Adrenal gland (tissue), 12 donors: Measurements from ENCODE around the gene LRRC73. TPM values are rescaled to one million over a fixed set of nuclear protein-coding genes. Genes with fewer than 3 reads are reported as not detected.

Experiments
- DNase-seq, 7 donors: peaks; one replicate each; pipeline ENCODE4 v3.0.0-alpha.2; 2019 to 2020
- H3K27ac ChIP-seq, 5 donors: fragments of 200-600 bp; sonication (generic) in 4 of 5; 1 replicate in 3 of 5; 2 replicates in 2 of 5; pipeline versions ENCODE4 v1.5.1 to v1.8.0; 2016 to 2020; ENCODE audit warnings: mild to moderate bottlenecking in 1 of 5
- H3K27me3 ChIP-seq: fragments of 200-600 bp; 2 replicates; pipeline ENCODE4 v1.8.0; 2021
- H3K36me3 ChIP-seq, 2 donors: fragments of 200-600 bp; replicated peaks in 1 of 2; 1 replicate in 1 of 2; 2 replicates in 1 of 2; pipeline versions ENCODE4 v1.5.1 to v1.8.0; 2018 to 2022
- H3K4me1 ChIP-seq, 2 donors: fragments of 200-600 bp; replicated peaks in 1 of 2; 1 replicate in 1 of 2; 2 replicates in 1 of 2; pipeline versions ENCODE4 v1.5.1 to v1.8.0; 2018 to 2021
- H3K4me3 ChIP-seq, 4 donors: fragments of 200-600 bp; sonication (generic) in 3 of 4; one replicate each; pipeline ENCODE4 v1.5.1; 2016 to 2018
- H3K9me3 ChIP-seq, 3 donors: fragments of 200-600 bp; sonication (generic) in 1 of 3; replicated peaks in 1 of 3; 1 replicate in 2 of 3; 2 replicates in 1 of 3; pipeline versions ENCODE4 v1.5.1 to v1.8.0; 2016 to 2021
- CTCF ChIP-seq, 6 experiments: fragments of 450-650 bp in 4 of 6; fragments of 200-600 bp in 2 of 6; sonication (generic) in 1 of 6; IDR thresholded peaks; 1 replicate in 5 of 6; 2 replicates in 1 of 6; pipeline versions ENCODE4 v1.5.1 to v1.8.0; 2016 to 2021; ENCODE audit warnings: antibody characterized with exemption in 6 of 6, mild to moderate bottlenecking in 2 of 6, moderate library complexity in 1 of 6
- POLR2A ChIP-seq, 2 donors: fragments of 450-650 bp; IDR thresholded peaks; one replicate each; pipeline ENCODE4 v1.6.1; 2017; ENCODE audit warnings: antibody characterized with exemption in 2 of 2, mild to moderate bottlenecking in 2 of 2, moderate library complexity in 1 of 2
- WGBS, 4 donors: extraction: QIAGEN DNeasy Blood & Tissue Kit in 2 of 4; methylation state at CpG; one replicate each; pipeline versions ENCODE4 v1.1.5 to v1.1.7; 2013 to 2017; 5-methylcytosine and 5-hydroxymethylcytosine counted together
- intact Hi-C, 2 donors: fragments of 100-400 bp; cut with DNase I; formaldehyde crosslinking; loops; one replicate each; pipeline versions ENCODE4 v1.14.1 to v1.15.0; 2022 to 2023
- polyA plus RNA-seq, 3 donors: library from polyadenylated mRNA; stranded (reverse); fragments of 200-250 nt in 2 of 3; fragments of 350-450 nt in 1 of 3; fragmentation: Illumina TruSeq in 1 of 3; extraction: RNeasy Lipid Tissue Mini Kit (QIAGEN cat#74804) in 1 of 3; gene quantifications; one replicate each; pipeline ENCODE4 v1.2.3, GENCODE V29; 2013 to 2014
- total RNA-seq, 9 donors: library from RNA; depleted of rRNA in 4 of 9; stranded (reverse); fragments of >200 nt in 4 of 9; fragments of 120-200 nt in 1 of 9; fragmentation: NEBNext Ultra II Directional in 1 of 9; extraction: Animal tissue kit (Norgen Biotek cat#: 25700) in 1 of 9; gene quantifications; one replicate each; pipeline versions ENCODE4 v1.1.0 to v1.2.4, GENCODE V29; 2013 to 2023
- donor health status: healthy with polysubstance abuse.
- donor health status: Bipolar disorder and iron deficiency.
- donor health status: DM: yes; HTN: yes; CAD: no.
- donor health status: DM: no; HTN: no; CAD: no.
- donor health status: DM: no; HTN: no; CAD: no.
- donor health status: DM: yes; HTN: yes; CAD: no.

LRRC73 gene
- total and polyA plus RNA-seq, 12 donors, result 1.4 to 15.0 (median 4.1) TPM

- whole genome bisulfite sequencing, 4 donors, result 81 to 89% (median 82%) methylated on average over 8 to 12 of the region's 12 CpGs
- Histone ChIP-seq H3K27ac (peak overlapping the region in 2 of 5 donors; percentile 61 to 74), H3K9me3 (no peaks in the 10 kb centered on the region), H3K4me1 (peaks cover 8 to 32% of the 10 kb centered on the region in 2 donors), H3K4me3 (no peak overlapping the region), H3K36me3 (no peaks in the 10 kb centered on the region), H3K27me3 (no peaks in the 10 kb centered on the region)
- intact Hi-C loops, result no loop called here
- DNase-seq, result no peak
- TF ChIP-seq CTCF (IDR thresholded peaks at IDR 0.05) (no peak), POLR2A (IDR thresholded peaks at IDR 0.05) (no peak)
Observed at GRCh38 chr6:43489277-43490072, 20.7 kb downstream of the LRRC73 start.

GRCh38 chr6:43488667-43489276 is 21.4 kb downstream of the LRRC73 start:
- 28 to 67% (median 49%) methylated on average over 3 to 4 of the region's 4 CpGs for WGBS, 4 donors
- peaks cover 2 to 32% of the 10 kb centered on the region in 2 donors for H3K4me1 ChIP-seq
- no peaks in the 10 kb centered on the region for H3K36me3 ChIP-seq
- intact Hi-C loops, result no loop called here
- H3K4me3 ChIP-seq, result no peak overlapping the region
- H3K9me3 ChIP-seq, result no peaks in the 10 kb centered on the region
- no peaks in the 10 kb centered on the region for H3K27me3 ChIP-seq
- peak in 5 of 7 donors; percentile 54 to 68 (median 63) for DNase-seq
- peak overlapping the region in 2 of 5 donors; percentile 61 to 74 for H3K27ac ChIP-seq
- TF ChIP-seq CTCF (IDR thresholded peaks at IDR 0.05) (no peak), POLR2A (IDR thresholded peaks at IDR 0.05) (no peak)

GRCh38 chr6:43481591-43482236 is 28.4 kb downstream of the LRRC73 start:
- no peak for DNase-seq
- intact Hi-C loops, result no loop called here
- H3K36me3 ChIP-seq, result no peaks in the 10 kb centered on the region
- no peaks in the 10 kb centered on the region for H3K27me3 ChIP-seq
- H3K4me1 ChIP-seq, result peaks cover 11 to 36% of the 10 kb centered on the region in 2 donors
- TF ChIP-seq CTCF (IDR thresholded peaks at IDR 0.05), result no peak
- TF ChIP-seq POLR2A (IDR thresholded peaks at IDR 0.05), result no peak
- H3K4me3 ChIP-seq, result no peak overlapping the region
- WGBS, 4 donors, result 73 to 78% (median 75%) methylated on average over 11 of the region's 11 CpGs
- no peaks in the 10 kb centered on the region for H3K9me3 ChIP-seq
- no peak overlapping the region for H3K27ac ChIP-seq

GRCh38 chr6:43481075-43481474 is 29.1 kb downstream of the LRRC73 start:
- intact Hi-C loops, result no loop called here
- DNase-seq, result no peak
- 79 to 87% (median 85%) methylated on average over 2 of the region's 2 CpGs for WGBS, 4 donors
- Histone ChIP-seq H3K27ac (no peak overlapping the region), H3K36me3 (no peaks in the 10 kb centered on the region), H3K4me3 (no peak overlapping the region), H3K9me3 (no peaks in the 10 kb centered on the region), H3K27me3 (no peaks in the 10 kb centered on the region), H3K4me1 (peaks cover 11 to 36% of the 10 kb centered on the region in 2 donors)
- TF ChIP-seq POLR2A (IDR thresholded peaks at IDR 0.05), result no peak
- no peak for TF ChIP-seq CTCF (IDR thresholded peaks at IDR 0.05)
